CD4-positive, alpha-beta T cell (primary cell): Measurements from ENCODE around the gene CTNNA2. TPM values are rescaled to one million over a fixed set of nuclear protein-coding genes. Genes with fewer than 3 reads are reported as not detected.

Source experiments
- ATAC-seq: fragments of 200-7000 bp; cut with Tn5 transposase; one replicate; pipeline ENCODE4 v1.10.0; 2022; ENCODE audit warnings: mild to moderate bottlenecking; ENCODE audit not compliant: poor library complexity
- CTCF ChIA-PET: fragments of 350-600 bp; sonication (Branson Sonifier 250); formaldehyde crosslinking; loops from one replicate; lab custom pipeline; 2021; ENCODE audit warnings: antibody characterized with exemption, inconsistent platforms; lab: Charles Lee
- POLR2A ChIA-PET: fragments of 350-600 bp; sonication (Branson Sonifier 250); formaldehyde crosslinking; loops from one replicate; lab custom pipeline; 2021; ENCODE audit warnings: antibody characterized with exemption, inconsistent platforms; lab: Charles Lee
- DNase-seq, 14 experiments: peaks; one replicate each; pipeline ENCODE4 v3.0.0-alpha.2; 2013 to 2020; ENCODE audit warnings: mixed read lengths in 2 of 14
- H3K27ac ChIP-seq, 2 donors: one replicate each; pipeline versions ENCODE4 v1.5.1 to v1.7.0; 2013; ENCODE audit warnings: low read length in 2 of 2, low read depth in 1 of 2, mild to moderate bottlenecking in 1 of 2
- H3K27me3 ChIP-seq, 2 experiments: 1 replicate in 1 of 2; 2 replicates in 1 of 2; pipeline versions ENCODE4 v1.6.1 to v1.7.0; 2013; ENCODE audit warnings: low read length in 2 of 2, control low read depth in 1 of 2, mild to moderate bottlenecking in 1 of 2, moderate library complexity in 1 of 2; ENCODE audit not compliant: insufficient read depth in 2 of 2, control insufficient read depth in 1 of 2
- H3K36me3 ChIP-seq: one replicate; pipeline ENCODE4 v1.6.1; 2013; ENCODE audit warnings: low read length, control low read depth; ENCODE audit not compliant: insufficient read depth
- H3K4me1 ChIP-seq: one replicate; pipeline ENCODE4 v1.6.1; 2013; ENCODE audit warnings: low read length, control low read depth; ENCODE audit not compliant: insufficient read depth
- H3K4me3 ChIP-seq: one replicate; pipeline ENCODE4 v1.5.1; 2013; ENCODE audit warnings: mild to moderate bottlenecking, low read length, moderate library complexity
- H3K9me3 ChIP-seq, 2 experiments: 1 replicate in 1 of 2; 2 replicates in 1 of 2; pipeline versions ENCODE4 v1.6.1 to v1.7.0; 2013; ENCODE audit warnings: low read length in 2 of 2, mild to moderate bottlenecking in 2 of 2, control low read depth in 1 of 2, moderate library complexity in 1 of 2; ENCODE audit not compliant: control insufficient read depth in 1 of 2, insufficient read depth in 1 of 2
- H3K27ac Mint-ChIP-seq: one replicate; pipeline ENCODE4 v1.8.0; 2020; ENCODE audit warnings: mixed read lengths
- H3K27me3 Mint-ChIP-seq: one replicate; pipeline ENCODE4 v1.8.0; 2021; ENCODE audit warnings: mixed read lengths
- H3K36me3 Mint-ChIP-seq: one replicate; pipeline ENCODE4 v1.8.0; 2021; ENCODE audit warnings: low read depth, mixed read lengths
- H3K4me1 Mint-ChIP-seq: one replicate; pipeline ENCODE4 v1.8.0; 2021; ENCODE audit warnings: low read depth, mixed read lengths
- H3K4me3 Mint-ChIP-seq: one replicate; pipeline ENCODE4 v1.8.0; 2020; ENCODE audit warnings: mild to moderate bottlenecking, mixed read lengths
- H3K9me3 Mint-ChIP-seq: one replicate; pipeline ENCODE4 v1.8.0; 2020; ENCODE audit warnings: mixed read lengths
- CTCF ChIP-seq: fragments of 200-600 bp; IDR thresholded peaks from one replicate; pipeline ENCODE4 v1.8.0; 2022; ENCODE audit warnings: antibody characterized with exemption, mild to moderate bottlenecking
- intact Hi-C, 2 experiments: fragments of 100-400 bp; cut with DNase I in 1 of 2; cut with micrococcal nuclease in 1 of 2; formaldehyde crosslinking; loops; one replicate each; pipeline versions ENCODE4 v1.15.1 to v1.9.0; 2023 to 2025; cut with DNase I, micrococcal nuclease
- total RNA-seq, 174 experiments: library from RNA in 2 of 174; stranded (reverse) in 2 of 174; gene quantifications; one replicate each; pipeline ENCODE4 v1.2.3 and lab custom pipeline; 2021 to 2026

Gene CTNNA2
- total RNA-seq, 2 experiments from 2014 or later = not detected

- CTCF ChIA-PET = no interaction called here
- no peaks in the 10 kb centered on the region for H3K27me3 ChIP-seq
- intact Hi-C loops = no loop called here
- no peak overlapping the region for H3K27ac Mint-ChIP-seq
- no peaks in the 10 kb centered on the region for H3K27me3 Mint-ChIP-seq
- no peak for DNase-seq
- H3K4me3 Mint-ChIP-seq = no peak overlapping the region
- H3K9me3 Mint-ChIP-seq = no peaks in the 10 kb centered on the region
- no peak for ATAC-seq
- no peaks in the 10 kb centered on the region for H3K36me3 ChIP-seq
- H3K27ac ChIP-seq = no peak overlapping the region
- POLR2A ChIA-PET = no interaction called here
- no peaks in the 10 kb centered on the region for H3K4me1 ChIP-seq
- peaks cover 0 to 4% of the 10 kb centered on the region in 2 experiments for H3K9me3 ChIP-seq
- H3K4me1 Mint-ChIP-seq = no peaks in the 10 kb centered on the region
- H3K36me3 Mint-ChIP-seq = no peaks in the 10 kb centered on the region
- no peak overlapping the region for H3K4me3 ChIP-seq
- TF ChIP-seq CTCF = no peak
Observed at GRCh38 chr2:80016171-80016570, 503.3 kb downstream of the CTNNA2 start.

GRCh38 chr2:80019571-80020460 lies 507.0 kb downstream of the CTNNA2 start:
- ChIA-PET CTCF (no interaction called here), POLR2A (no interaction called here)
- no peak overlapping the region for H3K27ac ChIP-seq
- no peak for DNase-seq
- Mint-ChIP-seq H3K4me3 (no peak overlapping the region), H3K9me3 (no peaks in the 10 kb centered on the region), H3K4me1 (no peaks in the 10 kb centered on the region), H3K36me3 (no peaks in the 10 kb centered on the region), H3K27ac (no peak overlapping the region), H3K27me3 (no peaks in the 10 kb centered on the region)
- H3K27me3 ChIP-seq = no peaks in the 10 kb centered on the region
- H3K9me3 ChIP-seq = peaks cover 0 to 13% of the 10 kb centered on the region in 2 experiments
- H3K4me3 ChIP-seq = no peak overlapping the region
- H3K36me3 ChIP-seq = no peaks in the 10 kb centered on the region
- no peak for TF ChIP-seq CTCF
- intact Hi-C loops = no loop called here
- no peaks in the 10 kb centered on the region for H3K4me1 ChIP-seq
- no peak for ATAC-seq

- ChIA-PET POLR2A (no interaction called here), CTCF (no interaction called here)
- no peak overlapping the region for H3K27ac Mint-ChIP-seq
- no peak for TF ChIP-seq CTCF
- peaks cover 2% of the 10 kb centered on the region for H3K9me3 Mint-ChIP-seq
- no peaks in the 10 kb centered on the region for H3K36me3 ChIP-seq
- no peak overlapping the region for H3K4me3 ChIP-seq
- peaks cover 0 to 13% of the 10 kb centered on the region in 2 experiments for H3K9me3 ChIP-seq
- no peaks in the 10 kb centered on the region for H3K4me1 Mint-ChIP-seq
- DNase-seq = no peak
- H3K27me3 ChIP-seq = no peaks in the 10 kb centered on the region
- intact Hi-C loops = no loop called here
- no peak overlapping the region for H3K4me3 Mint-ChIP-seq
- H3K27ac ChIP-seq = no peak overlapping the region
- ATAC-seq = no peak
- H3K27me3 Mint-ChIP-seq = no peaks in the 10 kb centered on the region
- no peaks in the 10 kb centered on the region for H3K36me3 Mint-ChIP-seq
- H3K4me1 ChIP-seq = no peaks in the 10 kb centered on the region
Observed at GRCh38 chr2:80022018-80022417, 509.2 kb downstream of the CTNNA2 start.
